Neural cell (in vitro differentiated cells): ENCODE results near the gene ZNF483. TPM values are rescaled to one million over a fixed set of nuclear protein-coding genes. Genes with fewer than 3 reads are reported as not detected.
"Not testable (repeated sequence)": the region's sequence is repeated elsewhere in the genome, so short reads cannot be mapped to it uniquely, and the experiment has no call there.

Experiments used
- H2AFZ ChIP-seq: fragments of 200-600, 300-800 bp; sonication (generic), shearing (Covaris generic); 2 replicates; pipeline ENCODE4 v1.6.0; 2014; ENCODE audit warnings: low read depth, mild to moderate bottlenecking, antibody characterized with exemption, low read length, moderate library complexity
- H3F3A ChIP-seq: fragments of 200-600 bp; shearing (Covaris generic); 2 replicates; pipeline ENCODE4 v1.6.1; 2016; ENCODE audit warnings: mild to moderate bottlenecking, moderate library complexity, mixed read lengths, antibody characterized with exemption, low read length; ENCODE audit not compliant: insufficient read depth, poor library complexity, severe bottlenecking
- H3K27ac ChIP-seq: fragments of 200-600, 300-800 bp; sonication (generic), shearing (Covaris generic); 2 replicates; pipeline ENCODE4 v1.5.1; 2014; ENCODE audit warnings: mild to moderate bottlenecking, low read length, moderate library complexity
- H3K27me3 ChIP-seq: fragments of 300-800, 200-600 bp; sonication (generic), shearing (Covaris generic); 2 replicates; pipeline ENCODE4 v1.6.0; 2014; ENCODE audit warnings: mild to moderate bottlenecking, low read depth, low read length, moderate library complexity; ENCODE audit not compliant: insufficient read depth
- H3K36me3 ChIP-seq: fragments of 300-800, 200-600 bp; sonication (generic), shearing (Covaris generic); 2 replicates; pipeline ENCODE4 v1.5.1; 2014; ENCODE audit warnings: mild to moderate bottlenecking, antibody characterized with exemption, low read length, moderate library complexity; ENCODE audit not compliant: insufficient read depth
- H3K4me2 ChIP-seq: fragments of 300-800, 200-600 bp; sonication (generic), shearing (Covaris generic); 2 replicates; pipeline ENCODE4 v1.6.0; 2014; ENCODE audit warnings: mild to moderate bottlenecking, low read length
- H3K4me3 ChIP-seq: fragments of 300-800, 200-600 bp; sonication (generic), shearing (Covaris generic); 2 replicates; pipeline ENCODE4 v1.5.1; 2014; ENCODE audit warnings: mild to moderate bottlenecking, low read length, moderate library complexity
- H3K79me2 ChIP-seq: fragments of 200-600 bp; shearing (Covaris generic); replicated peaks from 2 replicates; pipeline ENCODE4 v1.6.0; 2014; ENCODE audit warnings: mild to moderate bottlenecking, low read length, moderate library complexity; ENCODE audit not compliant: insufficient read depth
- H3K9ac ChIP-seq: fragments of 300-800, 200-600 bp; sonication (generic), shearing (Covaris generic); 2 replicates; pipeline ENCODE4 v1.6.1; 2016; ENCODE audit warnings: mild to moderate bottlenecking, low read length, mixed read lengths
- H3K9me2 ChIP-seq: fragments of 200-600 bp; shearing (Covaris generic); 2 replicates; pipeline ENCODE4 v1.6.1; 2016; ENCODE audit warnings: mild to moderate bottlenecking, low read length, mixed read lengths; ENCODE audit not compliant: insufficient read depth
- H3K9me3 ChIP-seq: fragments of 200-600, 300-800 bp; sonication (generic), shearing (Covaris generic); 2 replicates; pipeline ENCODE4 v1.6.1; 2016; ENCODE audit warnings: mild to moderate bottlenecking, mixed run types, low read length, moderate library complexity, mixed read lengths
- H4K20me1 ChIP-seq: fragments of 200-600 bp; shearing (Covaris generic); 2 replicates; pipeline ENCODE4 v1.6.1; 2016; ENCODE audit warnings: mild to moderate bottlenecking, mixed run types; ENCODE audit not compliant: insufficient read depth
- MXI1 ChIP-seq: fragments of 450-650 bp; conservative IDR thresholded peaks from 2 replicates; pipeline ENCODE4 v1.6.1; 2014; ENCODE audit warnings: antibody characterized with exemption, mild to moderate bottlenecking; ENCODE audit not compliant: poor library complexity, severe bottlenecking
- POLR2AphosphoS5 ChIP-seq: IDR thresholded peaks from 2 replicates; pipeline ENCODE4 v1.6.1; 2012
- RAD21 ChIP-seq: fragments of 450-650 bp; conservative IDR thresholded peaks from 2 replicates; pipeline ENCODE4 v1.6.1; 2014; ENCODE audit warnings: antibody characterized with exemption, mild to moderate bottlenecking, moderate library complexity
- SMC3 ChIP-seq: fragments of 450-650 bp; conservative IDR thresholded peaks from 2 replicates; pipeline ENCODE4 v1.6.1; 2014; ENCODE audit warnings: antibody characterized with exemption, mild to moderate bottlenecking, moderate library complexity; ENCODE audit not compliant: poor library complexity
- polyA plus RNA-seq: library from polyadenylated mRNA; depleted of rRNA; stranded (reverse); fragments of >200 nt; gene quantifications from 2 replicates; pipeline ENCODE4 v1.2.3, GENCODE V29; 2014
- TF ChIP-seq, protein P1 (sequence below): IDR thresholded peaks from 2 replicates; pipeline ENCODE4 v1.6.1; 2012; ENCODE audit warnings: borderline replicate concordance
- TF ChIP-seq, protein P2 (sequence below): fragments of 450-650 bp; IDR thresholded peaks from 2 replicates; pipeline ENCODE4 v1.5.1; 2014; ENCODE audit warnings: antibody characterized with exemption, mild to moderate bottlenecking, moderate library complexity; ENCODE audit not compliant: poor library complexity, severe bottlenecking

Gene ZNF483
- polyA plus RNA-seq, 1 donor from 2014 or later: 2.9 TPM

DNA sequence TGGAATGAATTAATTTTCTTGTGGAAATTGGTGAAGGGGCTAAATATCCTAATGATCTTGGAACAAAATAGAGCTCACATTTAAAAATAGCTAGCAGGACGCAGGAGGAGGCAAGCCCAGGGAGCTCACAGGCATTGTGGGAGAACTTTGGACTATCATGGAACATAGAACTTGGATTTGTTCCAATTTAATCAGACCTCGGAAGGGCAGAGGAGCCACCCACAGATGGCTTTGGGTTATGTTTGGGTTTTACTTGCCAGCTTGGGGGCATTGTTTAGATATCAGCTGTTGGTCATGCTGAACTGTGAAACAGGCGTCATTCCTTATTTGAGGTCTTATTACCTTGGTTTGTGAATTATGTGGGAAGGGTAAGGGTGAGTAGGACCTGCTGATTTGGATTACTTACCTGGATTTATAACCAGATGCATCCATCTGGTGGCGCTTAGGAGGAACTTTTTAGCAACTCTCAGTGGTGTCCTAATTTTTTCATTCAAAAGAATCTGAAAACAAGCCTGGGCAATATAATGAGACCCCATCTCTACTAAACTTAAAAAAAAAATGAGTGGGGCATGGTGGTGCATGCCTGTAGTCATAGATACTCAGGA lies 88.6 kb downstream of the ZNF483 start:
- no peak for TF ChIP-seq MXI1
- TF ChIP-seq POLR2AphosphoS5: no peak
- TF ChIP-seq, protein P1, sequence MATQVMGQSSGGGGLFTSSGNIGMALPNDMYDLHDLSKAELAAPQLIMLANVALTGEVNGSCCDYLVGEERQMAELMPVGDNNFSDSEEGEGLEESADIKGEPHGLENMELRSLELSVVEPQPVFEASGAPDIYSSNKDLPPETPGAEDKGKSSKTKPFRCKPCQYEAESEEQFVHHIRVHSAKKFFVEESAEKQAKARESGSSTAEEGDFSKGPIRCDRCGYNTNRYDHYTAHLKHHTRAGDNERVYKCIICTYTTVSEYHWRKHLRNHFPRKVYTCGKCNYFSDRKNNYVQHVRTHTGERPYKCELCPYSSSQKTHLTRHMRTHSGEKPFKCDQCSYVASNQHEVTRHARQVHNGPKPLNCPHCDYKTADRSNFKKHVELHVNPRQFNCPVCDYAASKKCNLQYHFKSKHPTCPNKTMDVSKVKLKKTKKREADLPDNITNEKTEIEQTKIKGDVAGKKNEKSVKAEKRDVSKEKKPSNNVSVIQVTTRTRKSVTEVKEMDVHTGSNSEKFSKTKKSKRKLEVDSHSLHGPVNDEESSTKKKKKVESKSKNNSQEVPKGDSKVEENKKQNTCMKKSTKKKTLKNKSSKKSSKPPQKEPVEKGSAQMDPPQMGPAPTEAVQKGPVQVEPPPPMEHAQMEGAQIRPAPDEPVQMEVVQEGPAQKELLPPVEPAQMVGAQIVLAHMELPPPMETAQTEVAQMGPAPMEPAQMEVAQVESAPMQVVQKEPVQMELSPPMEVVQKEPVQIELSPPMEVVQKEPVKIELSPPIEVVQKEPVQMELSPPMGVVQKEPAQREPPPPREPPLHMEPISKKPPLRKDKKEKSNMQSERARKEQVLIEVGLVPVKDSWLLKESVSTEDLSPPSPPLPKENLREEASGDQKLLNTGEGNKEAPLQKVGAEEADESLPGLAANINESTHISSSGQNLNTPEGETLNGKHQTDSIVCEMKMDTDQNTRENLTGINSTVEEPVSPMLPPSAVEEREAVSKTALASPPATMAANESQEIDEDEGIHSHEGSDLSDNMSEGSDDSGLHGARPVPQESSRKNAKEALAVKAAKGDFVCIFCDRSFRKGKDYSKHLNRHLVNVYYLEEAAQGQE: no peak
- Histone ChIP-seq H3K9me2 (no peaks in the 10 kb centered on the region), H3K27me3 (no peaks in the 10 kb centered on the region), H4K20me1 (no peaks in the 10 kb centered on the region), H3K36me3 (no peaks in the 10 kb centered on the region), H3K27ac (no peak overlapping the region), H3K9ac (no peak overlapping the region), H3F3A (no peaks in the 10 kb centered on the region), H3K4me2 (no peak overlapping the region), H3K4me3 (no peak overlapping the region), H3K79me2 (no peaks in the 10 kb centered on the region), H2AFZ (no peak overlapping the region), H3K9me3 (no peaks in the 10 kb centered on the region)

GRCh38 chr9:111615928-111616327 lies 90.9 kb downstream of the ZNF483 start:
- H4K20me1 ChIP-seq: no peaks in the 10 kb centered on the region

DNA sequence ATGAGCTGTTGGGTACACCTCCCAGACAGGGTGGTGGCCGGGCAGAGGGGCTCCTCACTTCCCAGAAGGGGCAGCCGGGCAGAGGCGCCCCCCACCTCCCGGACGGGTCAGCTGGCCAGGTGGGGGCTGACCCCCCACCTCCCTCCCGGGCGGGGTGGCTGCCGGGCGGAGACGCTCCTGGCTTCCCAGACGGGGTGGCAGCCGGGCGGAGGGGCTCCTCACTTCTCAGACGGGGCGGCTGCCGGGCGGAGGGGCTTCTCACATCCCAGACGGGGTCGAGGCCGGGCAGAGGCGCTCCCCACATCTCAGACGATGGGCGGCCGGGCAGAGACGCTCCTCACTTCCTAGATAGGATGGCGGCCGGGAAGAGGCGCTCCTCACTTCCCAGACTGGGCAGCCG lies 92.4 kb downstream of the ZNF483 start:
- H3F3A ChIP-seq, H3K27ac ChIP-seq, H3K9ac ChIP-seq, H3K9me2 ChIP-seq, H3K4me3 ChIP-seq, H3K4me2 ChIP-seq, H3K27me3 ChIP-seq, H3K79me2 ChIP-seq, H3K36me3 ChIP-seq, H4K20me1 ChIP-seq, H3K9me3 ChIP-seq, H2AFZ ChIP-seq: not testable (repeated sequence)

More at GRCh38 chr9:111615928-111616327, 90.9 kb downstream of the ZNF483 start:
- no peak overlapping the region for H3K4me2 ChIP-seq
- H3K27me3 ChIP-seq: no peaks in the 10 kb centered on the region
- H3K9me2 ChIP-seq: no peaks in the 10 kb centered on the region
- no peak overlapping the region for H3K9ac ChIP-seq
- no peak overlapping the region for H3K4me3 ChIP-seq
- H3K9me3 ChIP-seq: no peaks in the 10 kb centered on the region
- H2AFZ ChIP-seq: no peak overlapping the region
- H3K36me3 ChIP-seq: no peaks in the 10 kb centered on the region
- H3K27ac ChIP-seq: no peak overlapping the region
- no peaks in the 10 kb centered on the region for H3F3A ChIP-seq
- TF ChIP-seq SMC3 (no peak), RAD21 (no peak)
- no peaks in the 10 kb centered on the region for H3K79me2 ChIP-seq

- Histone ChIP-seq H3K9me2 (no peaks in the 10 kb centered on the region), H3K27me3 (no peaks in the 10 kb centered on the region), H3K27ac (no peak overlapping the region), H3F3A (no peaks in the 10 kb centered on the region), H3K4me3 (no peak overlapping the region), H3K9me3 (no peaks in the 10 kb centered on the region), H3K36me3 (no peaks in the 10 kb centered on the region), H3K4me2 (no peak overlapping the region), H3K79me2 (no peaks in the 10 kb centered on the region), H2AFZ (no peak overlapping the region), H3K9ac (no peak overlapping the region), H4K20me1 (no peaks in the 10 kb centered on the region)
- TF ChIP-seq, protein P2, sequence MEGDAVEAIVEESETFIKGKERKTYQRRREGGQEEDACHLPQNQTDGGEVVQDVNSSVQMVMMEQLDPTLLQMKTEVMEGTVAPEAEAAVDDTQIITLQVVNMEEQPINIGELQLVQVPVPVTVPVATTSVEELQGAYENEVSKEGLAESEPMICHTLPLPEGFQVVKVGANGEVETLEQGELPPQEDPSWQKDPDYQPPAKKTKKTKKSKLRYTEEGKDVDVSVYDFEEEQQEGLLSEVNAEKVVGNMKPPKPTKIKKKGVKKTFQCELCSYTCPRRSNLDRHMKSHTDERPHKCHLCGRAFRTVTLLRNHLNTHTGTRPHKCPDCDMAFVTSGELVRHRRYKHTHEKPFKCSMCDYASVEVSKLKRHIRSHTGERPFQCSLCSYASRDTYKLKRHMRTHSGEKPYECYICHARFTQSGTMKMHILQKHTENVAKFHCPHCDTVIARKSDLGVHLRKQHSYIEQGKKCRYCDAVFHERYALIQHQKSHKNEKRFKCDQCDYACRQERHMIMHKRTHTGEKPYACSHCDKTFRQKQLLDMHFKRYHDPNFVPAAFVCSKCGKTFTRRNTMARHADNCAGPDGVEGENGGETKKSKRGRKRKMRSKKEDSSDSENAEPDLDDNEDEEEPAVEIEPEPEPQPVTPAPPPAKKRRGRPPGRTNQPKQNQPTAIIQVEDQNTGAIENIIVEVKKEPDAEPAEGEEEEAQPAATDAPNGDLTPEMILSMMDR: peak; percentile 22
- no peak for TF ChIP-seq POLR2AphosphoS5
These were observed 97.0 kb downstream of the ZNF483 start for GRCh38 chr9:111621895-111622480.
